K562 (cell line): ENCODE measurements around the gene SPTBN4. TPM values are rescaled to one million over a fixed set of nuclear protein-coding genes. Genes with fewer than 3 reads are reported as not detected.
"Not testable (repeated sequence)": the region's sequence is repeated elsewhere in the genome, so short reads cannot be mapped to it uniquely, and the experiment has no call there.

Experiments used
- ATAC-seq: fragments of 200-7000 bp; cut with Tn5 transposase; 3 replicates; pipeline ENCODE4 v1.9.1; 2020; ENCODE audit warnings: moderate library complexity
- BruUV-seq: library from RNA; stranded (reverse); fragments of 400-500 nt; replicated peaks from 2 replicates; lab custom pipeline; 2021; lab: Mats Ljungman, UMichigan
- CTCF ChIA-PET: fragments of 300-600 bp; formaldehyde crosslinking; extraction: SDS; loops from one replicate; lab custom pipeline; 2021; ENCODE audit warnings: low intra/inter-chr PET ratio; lab: Yijun Ruan, JAX
- POLR2A ChIA-PET: fragments of 300-600, 350-650 bp; sonication (Branson Sonifier 250); formaldehyde crosslinking; extraction: SDS; loops from one replicate; lab custom pipeline; 2021; ENCODE audit warnings: antibody characterized with exemption, inconsistent platforms; lab: Yijun Ruan, JAX
- DNase-seq, 4 experiments: peaks; one replicate each; pipeline versions ENCODE4 v3.0.0 to v3.0.0-alpha.2; 2011 to 2018; ENCODE audit warnings: low spot score in 3 of 4, mixed read lengths in 3 of 4; ENCODE audit errors: extremely low read depth in 1 of 4
- FAIRE-seq: peaks from 2 replicates; lab custom pipeline; 2011; peaks lifted over from hg19 to GRCh38; lab: Jason Lieb, UNC
- H2AFZ ChIP-seq: 2 replicates; pipeline ENCODE4 v1.6.0; 2011; ENCODE audit warnings: low read depth, low read length, control low read depth, inconsistent platforms
- H3K27ac ChIP-seq: fragments of 200-600 bp; 3 replicates; pipeline ENCODE4 v1.8.0; 2011; ENCODE audit warnings: low read depth, mild to moderate bottlenecking, control low read depth, inconsistent platforms, low read length, moderate library complexity, mixed read lengths; ENCODE audit errors: extremely low read depth
- H3K27me3 ChIP-seq, 2 experiments: fragments of 300-600 bp in 1 of 2; 2 replicates in 1 of 2; 3 replicates in 1 of 2; pipeline versions ENCODE4 v1.6.0 to v1.8.0; 2011; ENCODE audit warnings: inconsistent platforms in 2 of 2, low read length in 2 of 2, mild to moderate bottlenecking in 1 of 2, mixed read lengths in 1 of 2, moderate library complexity in 1 of 2; ENCODE audit not compliant: control insufficient read depth in 2 of 2, insufficient read depth in 2 of 2
- H3K36me3 ChIP-seq: fragments of 300-600 bp; 3 replicates; pipeline ENCODE4 v1.8.0; 2011; ENCODE audit warnings: mild to moderate bottlenecking, low read length, inconsistent platforms; ENCODE audit not compliant: control insufficient read depth, insufficient read depth
- H3K4me1 ChIP-seq, 2 experiments: fragments of 200-600 bp in 1 of 2; replicated peaks in 1 of 2; 2 replicates in 1 of 2; 3 replicates in 1 of 2; pipeline versions ENCODE4 v1.5.1 to v1.8.0; 2011; ENCODE audit warnings: inconsistent platforms in 2 of 2, low read length in 2 of 2, mild to moderate bottlenecking in 1 of 2, mixed read lengths in 1 of 2, moderate library complexity in 1 of 2; ENCODE audit not compliant: control insufficient read depth in 2 of 2, insufficient read depth in 2 of 2
- H3K4me2 ChIP-seq: 2 replicates; pipeline ENCODE4 v1.6.1; 2011; ENCODE audit warnings: low read length, control low read depth, inconsistent platforms, mixed read lengths; ENCODE audit not compliant: insufficient read depth
- H3K4me3 ChIP-seq: fragments of 200-600 bp; sonication (generic), shearing (Covaris generic); 2 replicates; pipeline ENCODE4 v1.5.1; 2016; ENCODE audit warnings: control low read depth, inconsistent platforms
- H3K79me2 ChIP-seq: fragments of 200-600 bp; 3 replicates; pipeline ENCODE4 v1.8.0; 2011; ENCODE audit warnings: low read length, inconsistent platforms; ENCODE audit not compliant: control insufficient read depth, insufficient read depth
- H3K9ac ChIP-seq, 2 experiments: 2 replicates each; pipeline versions ENCODE4 v1.6.0 to v1.6.1; 2011; ENCODE audit warnings: low read depth in 2 of 2, low read length in 2 of 2, control low read depth in 1 of 2, inconsistent platforms in 1 of 2, mild to moderate bottlenecking in 1 of 2, mixed read lengths in 1 of 2; ENCODE audit not compliant: insufficient read depth in 1 of 2
- H3K9me1 ChIP-seq: one replicate; pipeline ENCODE4 v1.6.0; 2011; ENCODE audit warnings: inconsistent platforms, mild to moderate bottlenecking, low read length, moderate library complexity; ENCODE audit not compliant: control insufficient read depth, insufficient read depth
- H3K9me3 ChIP-seq: replicated peaks from 2 replicates; pipeline ENCODE4 v1.5.1; 2011; ENCODE audit warnings: low read depth, low read length, inconsistent platforms; ENCODE audit not compliant: control insufficient read depth, insufficient read depth
- H4K20me1 ChIP-seq: replicated peaks from 2 replicates; pipeline ENCODE4 v1.6.1; 2011; ENCODE audit warnings: low read length, inconsistent platforms, mixed read lengths; ENCODE audit not compliant: control insufficient read depth, insufficient read depth
- BCOR ChIP-seq: fragments of 450-650 bp; IDR thresholded peaks from 2 replicates; pipeline ENCODE4 v1.6.1; 2016
- CBX5 ChIP-seq: IDR thresholded peaks from 2 replicates; pipeline ENCODE4 v1.6.1; 2014; ENCODE audit warnings: low read depth, borderline replicate concordance
- CREM ChIP-seq: IDR thresholded peaks from 2 replicates; pipeline ENCODE4 v1.6.1; 2014; ENCODE audit warnings: antibody characterized with exemption, low read depth
- FOS ChIP-seq: IDR thresholded peaks from 3 replicates; pipeline ENCODE4 v1.6.1; 2011; ENCODE audit not compliant: insufficient read length; ENCODE audit errors: extremely low read depth
- GTF3C2 ChIP-seq: IDR thresholded peaks from 3 replicates; pipeline ENCODE4 v1.6.1; 2011; ENCODE audit warnings: borderline replicate concordance, mild to moderate bottlenecking, moderate library complexity; ENCODE audit not compliant: insufficient read length; ENCODE audit errors: extremely low read depth
- MIER1 ChIP-seq: fragments of 450-650 bp; IDR thresholded peaks from 2 replicates; pipeline ENCODE4 v1.6.1; 2016; ENCODE audit warnings: antibody characterized with exemption, mild to moderate bottlenecking, low read depth
- PHF8 ChIP-seq: fragments of 200-600 bp; sonication (generic); IDR thresholded peaks from 2 replicates; pipeline ENCODE4 v1.6.1; 2012; ENCODE audit warnings: mixed run types, mild to moderate bottlenecking, inconsistent platforms, low read length, moderate library complexity, borderline replicate concordance
- POU5F1 ChIP-seq: fragments of 150-350 bp; IDR thresholded peaks from 2 replicates; pipeline ENCODE4 v1.6.1; 2014; ENCODE audit warnings: borderline replicate concordance, low read length, low read depth, mild to moderate bottlenecking; ENCODE audit not compliant: partially characterized antibody
- SLC30A9 ChIP-seq: fragments of 250-450 bp; sonication (Bioruptor Pico); IDR thresholded peaks from 2 replicates; pipeline ENCODE4 v1.8.0; 2022; ENCODE audit warnings: mild to moderate bottlenecking, moderate library complexity
- TCF3 ChIP-seq: sonication (generic); formaldehyde crosslinking; IDR thresholded peaks from 2 replicates; pipeline ENCODE4 v1.4.0; 2020; ENCODE audit warnings: mild to moderate bottlenecking, missing genetic modification reagents
- TCF7L2 ChIP-seq: fragments of 150-350 bp; IDR thresholded peaks from 2 replicates; pipeline ENCODE4 v1.6.1; 2016; ENCODE audit warnings: low read depth, mild to moderate bottlenecking, low read length, moderate library complexity
- ZNF146 ChIP-seq: IDR thresholded peaks from one replicate; pipeline ENCODE4 v1.6.1; 2018; ENCODE audit warnings: missing compliant biosample characterization; ENCODE audit not compliant: unreplicated experiment
- ZNF23 ChIP-seq: fragments of 250-450 bp; sonication (Bioruptor Pico); IDR thresholded peaks from 2 replicates; pipeline ENCODE4 v1.4.0; 2020; ENCODE audit warnings: mild to moderate bottlenecking
- ZNF431 ChIP-seq: sonication (generic); formaldehyde crosslinking; IDR thresholded peaks from 2 replicates; pipeline ENCODE4 v1.8.0; 2022; ENCODE audit warnings: mild to moderate bottlenecking, missing genetic modification reagents
- ZNF778 ChIP-seq: fragments of 450-650 bp; formaldehyde crosslinking; IDR thresholded peaks from 2 replicates; pipeline ENCODE4 v1.4.0; 2020; ENCODE audit warnings: mild to moderate bottlenecking, moderate library complexity
- whole genome bisulfite sequencing: fragments of 100-300 bp; shearing (Covaris generic); methylation state at CpG from one replicate; pipeline ENCODE4 v1.1.6; 2016; ENCODE audit warnings: low coverage, mixed read lengths; ENCODE audit not compliant: insufficient coverage; ENCODE audit errors: missing lambda C conversion rate; 5-methylcytosine and 5-hydroxymethylcytosine counted together
- in situ Hi-C: fragments of 300-500 bp; cut with MboI; formaldehyde crosslinking; loops from 4 replicates; pipeline ENCODE4 v1.15.0; 2018; ENCODE audit warnings: inconsistent platforms, mixed read lengths
- intact Hi-C: fragments of 100-400 bp; cut with micrococcal nuclease; formaldehyde crosslinking; loops from 2 replicates; pipeline ENCODE4 v1.14.2; 2022
- polyA plus RNA-seq, 8 experiments: library from polyadenylated mRNA; depleted of rRNA in 4 of 8; stranded (reverse) in 5 of 8; unstranded in 3 of 8; fragments of >200 nt; fragmentation: Nextera tagmentation in 2 of 8; fragmentation: Illumina TruSeq in 1 of 8; extraction: Ambion mirVana in 2 of 8; extraction: Trizol in 1 of 8; gene quantifications; 2 replicates each; pipeline versions ENCODE4 v1.2.1 to v1.2.3, GENCODE V29; 2011 to 2014; ENCODE audit warnings: inconsistent platforms in 1 of 8, missing spikeins in 1 of 8
- total RNA-seq, 7 experiments: library from RNA; depleted of rRNA in 6 of 7; stranded (reverse); fragments of >200 nt in 6 of 7; fragmentation: Illumina TruSeq in 2 of 7; extraction: Trizol in 2 of 7; gene quantifications; 2 replicates each; pipeline versions ENCODE4 v1.2.1 to v1.2.3, GENCODE V29; 2011 to 2021; ENCODE audit warnings: low replicate concordance in 1 of 7

SPTBN4 gene
- total and polyA plus RNA-seq, 9 of the 15 experiments (the other 6 are each of a cell fraction or from before 2014, with no cell fraction given) = 0.01 to 1.5 (median 0.86) TPM

GRCh38 chr19:40547190-40547589 is 80.4 kb downstream of the SPTBN4 start:
- in situ Hi-C loops, H3K79me2 ChIP-seq, BruUV-seq, H3K4me3 ChIP-seq, H3K9me1 ChIP-seq, DNase-seq, intact Hi-C loops, H3K27me3 ChIP-seq, H2AFZ ChIP-seq, H3K36me3 ChIP-seq, H3K4me1 ChIP-seq, FAIRE-seq, H3K9me3 ChIP-seq, POLR2A ChIA-PET, H3K4me2 ChIP-seq, H4K20me1 ChIP-seq, H3K9ac ChIP-seq, H3K27ac ChIP-seq, ATAC-seq: not testable (repeated sequence)
- CTCF ChIA-PET = interaction anchor here (0.6 to 0.9 kb wide), 2 partner anchors 50 to 86 kb away, joined by 3 read pairs; no protein-coding TSS in a partner anchor
- 22% methylated on average over 4 of the region's 4 CpGs for WGBS
- TF ChIP-seq BCOR (peak; percentile 63; the same call in 1 of the 2 replicates), ZNF146 (CRISPR knock-in tag) (peak; percentile 42)

- H3K27me3 ChIP-seq = peaks cover 0 to 2% of the 10 kb centered on the region in 2 experiments; a peak in 2 of 5 replicates
- H3K4me2 ChIP-seq = no peak overlapping the region
- no peaks in the 10 kb centered on the region for H3K79me2 ChIP-seq
- intact Hi-C loops = loop anchor here (2.0 kb wide), 1 partner anchor 51 kb away; no protein-coding TSS in a partner anchor
- H3K4me1 ChIP-seq = peaks cover 3 to 5% of the 10 kb centered on the region in 2 experiments; a peak in 3 of 5 replicates
- no TSS peak for BruUV-seq
- no peaks in the 10 kb centered on the region for H3K36me3 ChIP-seq
- no peaks in the 10 kb centered on the region for H4K20me1 ChIP-seq
- H3K9ac ChIP-seq = no peak overlapping the region
- H2AFZ ChIP-seq = no peak overlapping the region
- no peak overlapping the region for H3K27ac ChIP-seq
- no peak overlapping the region for H3K4me3 ChIP-seq
- no peaks in the 10 kb centered on the region for H3K9me3 ChIP-seq
- CTCF ChIA-PET = interaction anchor here (0.6 to 0.9 kb wide), 2 partner anchors 49 to 86 kb away, joined by 3 read pairs; no protein-coding TSS in a partner anchor
- in situ Hi-C loops = no loop called here
- FAIRE-seq = no peak
- no peak for DNase-seq
- POLR2A ChIA-PET = interaction anchor here (0.6 to 1.3 kb wide), 2 partner anchors 130 to 377 kb away, joined by 3 read pairs; no protein-coding TSS in a partner anchor
- WGBS = 65% methylated on average over 1 of the region's 1 CpG
- no peak for ATAC-seq
- H3K9me1 ChIP-seq = no peaks in the 10 kb centered on the region
- no peak for TF ChIP-seq ZNF23 (CRISPR knock-in tag)
- no peak for TF ChIP-seq CBX5
- TF ChIP-seq MIER1 = no peak
- no peak for TF ChIP-seq TCF3 (CRISPR knock-in tag)
- TF ChIP-seq GTF3C2 = no peak
- no peak for TF ChIP-seq FOS
- TF ChIP-seq TCF7L2 = no peak
- no peak for TF ChIP-seq ZNF431 (CRISPR knock-in tag)
- TF ChIP-seq ZNF778 = no peak
- no peak for TF ChIP-seq CREM
- TF ChIP-seq SLC30A9 (CRISPR knock-in tag) = no peak
- TF ChIP-seq POU5F1 = no peak
- no peak for TF ChIP-seq PHF8
These were observed 81.0 kb downstream of the SPTBN4 start for GRCh38 chr19:40547836-40548235.
